K562 (cell line): Measurements from ENCODE around the gene CAMK2G. TPM values are rescaled to one million over a fixed set of nuclear protein-coding genes. Genes with fewer than 3 reads are reported as not detected.

Experiments
- ARID3A ChIP-seq: IDR thresholded peaks from 2 replicates; pipeline ENCODE4 v1.6.1; 2012; ENCODE audit warnings: low read depth, low read length, improper control_type of control experiment, borderline replicate concordance
- CEBPZ ChIP-seq: fragments of 150-350 bp; IDR thresholded peaks from 2 replicates; pipeline ENCODE4 v1.6.1; 2014; ENCODE audit warnings: low read depth, mild to moderate bottlenecking, low read length, borderline replicate concordance
- EP300 ChIP-seq: IDR thresholded peaks from 2 replicates; pipeline ENCODE4 v1.6.1; 2012; ENCODE audit warnings: low read length, improper control_type of control experiment
- KDM4B ChIP-seq, 2 experiments: fragments of 450-650 bp in 1 of 2; sonication (generic) in 1 of 2; IDR thresholded peaks; 2 replicates each; pipeline ENCODE4 v1.6.1; 2016 to 2017; ENCODE audit warnings: borderline replicate concordance in 2 of 2, antibody characterized with exemption in 1 of 2, low read depth in 1 of 2, mild to moderate bottlenecking in 1 of 2
- MAFF ChIP-seq: IDR thresholded peaks from 2 replicates; pipeline ENCODE4 v1.6.1; 2012; ENCODE audit warnings: low read length, improper control_type of control experiment
- RFX5 ChIP-seq: IDR thresholded peaks from 2 replicates; pipeline ENCODE4 v1.6.1; 2011; ENCODE audit warnings: low read depth, mild to moderate bottlenecking, improper control_type of control experiment, low read length
- RUNX1 ChIP-seq: sonication (generic); IDR thresholded peaks from 2 replicates; pipeline ENCODE4 v1.6.1; 2016; ENCODE audit warnings: antibody characterized with exemption, low read depth
- SMAD4 ChIP-seq: fragments of 250-450 bp; sonication (Bioruptor Pico); conservative IDR thresholded peaks from 2 replicates; pipeline ENCODE4 v1.8.0; 2021; ENCODE audit warnings: inconsistent platforms, mild to moderate bottlenecking, moderate library complexity
- SMARCC2 ChIP-seq: fragments of 450-650 bp; IDR thresholded peaks from 2 replicates; pipeline ENCODE4 v1.6.1; 2017; ENCODE audit warnings: antibody characterized with exemption, moderate library complexity, mild to moderate bottlenecking, low read depth
- STAG1 ChIP-seq: sonication (generic); formaldehyde crosslinking; IDR thresholded peaks from 2 replicates; pipeline ENCODE4 v1.5.0; 2020; ENCODE audit warnings: missing genetic modification reagents, borderline replicate concordance
- ZBTB9 ChIP-seq: fragments of 450-650 bp; formaldehyde crosslinking; IDR thresholded peaks from 2 replicates; pipeline ENCODE4 v1.4.0; 2020; ENCODE audit warnings: mild to moderate bottlenecking, moderate library complexity
- ZNF133 ChIP-seq: fragments of 250-450 bp; sonication (Bioruptor Pico); IDR thresholded peaks from 2 replicates; pipeline ENCODE4 v1.4.0; 2020; ENCODE audit warnings: mild to moderate bottlenecking
- ZNF184 ChIP-seq: sonication (generic); formaldehyde crosslinking; IDR thresholded peaks from 2 replicates; pipeline ENCODE4 v1.5.0; 2020; ENCODE audit warnings: missing genetic modification reagents
- polyA plus RNA-seq, 8 experiments: library from polyadenylated mRNA; depleted of rRNA in 4 of 8; stranded (reverse) in 5 of 8; unstranded in 3 of 8; fragments of >200 nt; fragmentation: Nextera tagmentation in 2 of 8; fragmentation: Illumina TruSeq in 1 of 8; extraction: Ambion mirVana in 2 of 8; extraction: Trizol in 1 of 8; gene quantifications; 2 replicates each; pipeline versions ENCODE4 v1.2.1 to v1.2.3, GENCODE V29; 2011 to 2014; ENCODE audit warnings: inconsistent platforms in 1 of 8, missing spikeins in 1 of 8
- total RNA-seq, 7 experiments: library from RNA; depleted of rRNA in 6 of 7; stranded (reverse); fragments of >200 nt in 6 of 7; fragmentation: Illumina TruSeq in 2 of 7; extraction: Trizol in 2 of 7; gene quantifications; 2 replicates each; pipeline versions ENCODE4 v1.2.1 to v1.2.3, GENCODE V29; 2011 to 2021; ENCODE audit warnings: low replicate concordance in 1 of 7
- TF ChIP-seq, protein P1 (sequence below): fragments of 250-450 bp; sonication (Bioruptor Pico); IDR thresholded peaks from 2 replicates; pipeline ENCODE4 v1.4.0; 2020; ENCODE audit warnings: borderline replicate concordance
- TF ChIP-seq, protein P2 (sequence below): sonication (generic); formaldehyde crosslinking; IDR thresholded peaks from 2 replicates; pipeline ENCODE4 v1.8.0; 2022; ENCODE audit warnings: mild to moderate bottlenecking, missing genetic modification reagents
- TF ChIP-seq, protein P3 (sequence below), 2 experiments: fragments of 450-650 bp; conservative IDR thresholded peaks; 2 replicates each; pipeline ENCODE4 v1.6.1; 2017; ENCODE audit warnings: mild to moderate bottlenecking in 2 of 2, moderate library complexity in 2 of 2

CAMK2G gene
- total and polyA plus RNA-seq, 9 of the 15 experiments (the other 6 are each of a cell fraction or from before 2014, with no cell fraction given), result 9.0 to 37.9 (median 32.6) TPM

GRCh38 chr10:73809061-73809818 lies 65.1 kb downstream of the CAMK2G start (continued):
- TF ChIP-seq, protein P1, sequence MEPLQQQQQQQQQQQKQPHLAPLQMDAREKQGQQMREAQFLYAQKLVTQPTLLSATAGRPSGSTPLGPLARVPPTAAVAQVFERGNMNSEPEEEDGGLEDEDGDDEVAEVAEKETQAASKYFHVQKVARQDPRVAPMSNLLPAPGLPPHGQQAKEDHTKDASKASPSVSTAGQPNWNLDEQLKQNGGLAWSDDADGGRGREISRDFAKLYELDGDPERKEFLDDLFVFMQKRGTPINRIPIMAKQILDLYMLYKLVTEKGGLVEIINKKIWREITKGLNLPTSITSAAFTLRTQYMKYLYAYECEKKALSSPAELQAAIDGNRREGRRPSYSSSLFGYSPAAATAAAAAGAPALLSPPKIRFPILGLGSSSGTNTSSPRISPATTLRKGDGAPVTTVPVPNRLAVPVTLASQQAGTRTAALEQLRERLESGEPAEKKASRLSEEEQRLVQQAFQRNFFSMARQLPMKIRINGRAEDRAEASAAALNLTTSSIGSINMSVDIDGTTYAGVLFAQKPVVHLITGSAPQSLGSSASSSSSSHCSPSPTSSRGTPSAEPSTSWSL (CRISPR knock-in tag), result no peak
- TF ChIP-seq, protein P2, sequence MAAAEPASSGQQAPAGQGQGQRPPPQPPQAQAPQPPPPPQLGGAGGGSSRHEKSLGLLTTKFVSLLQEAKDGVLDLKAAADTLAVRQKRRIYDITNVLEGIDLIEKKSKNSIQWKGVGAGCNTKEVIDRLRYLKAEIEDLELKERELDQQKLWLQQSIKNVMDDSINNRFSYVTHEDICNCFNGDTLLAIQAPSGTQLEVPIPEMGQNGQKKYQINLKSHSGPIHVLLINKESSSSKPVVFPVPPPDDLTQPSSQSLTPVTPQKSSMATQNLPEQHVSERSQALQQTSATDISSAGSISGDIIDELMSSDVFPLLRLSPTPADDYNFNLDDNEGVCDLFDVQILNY (CRISPR knock-in tag), result no peak
- TF ChIP-seq RFX5, result no peak
- TF ChIP-seq CEBPZ, result no peak
- no peak for TF ChIP-seq KDM4B (IDR thresholded peaks at IDR 0.05; ENCODE audit: borderline replicate concordance in 2 of 2, low read depth in 1 of 2)
- no peak for TF ChIP-seq SMARCC2
- TF ChIP-seq SMAD4 (CRISPR knock-in tag), result peak; percentile 35
- peak; percentile 24; the same call in 1 of the 2 replicates for TF ChIP-seq ZBTB9 (CRISPR knock-in tag)
- no peak for TF ChIP-seq STAG1 (CRISPR knock-in tag)
- TF ChIP-seq, protein P3, sequence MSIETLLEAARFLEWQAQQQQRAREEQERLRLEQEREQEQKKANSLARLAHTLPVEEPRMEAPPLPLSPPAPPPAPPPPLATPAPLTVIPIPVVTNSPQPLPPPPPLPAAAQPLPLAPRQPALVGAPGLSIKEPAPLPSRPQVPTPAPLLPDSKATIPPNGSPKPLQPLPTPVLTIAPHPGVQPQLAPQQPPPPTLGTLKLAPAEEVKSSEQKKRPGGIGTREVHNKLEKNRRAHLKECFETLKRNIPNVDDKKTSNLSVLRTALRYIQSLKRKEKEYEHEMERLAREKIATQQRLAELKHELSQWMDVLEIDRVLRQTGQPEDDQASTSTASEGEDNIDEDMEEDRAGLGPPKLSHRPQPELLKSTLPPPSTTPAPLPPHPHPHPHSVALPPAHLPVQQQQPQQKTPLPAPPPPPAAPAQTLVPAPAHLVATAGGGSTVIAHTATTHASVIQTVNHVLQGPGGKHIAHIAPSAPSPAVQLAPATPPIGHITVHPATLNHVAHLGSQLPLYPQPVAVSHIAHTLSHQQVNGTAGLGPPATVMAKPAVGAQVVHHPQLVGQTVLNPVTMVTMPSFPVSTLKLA (conservative IDR thresholded peaks at IDR 0.05), result 0 out of 4 replicates have a peak, but pooled peaks of 1 of the 2 experiments have one; percentile 17
- TF ChIP-seq EP300, result peak; percentile 76
- no peak for TF ChIP-seq ARID3A
- no peak for TF ChIP-seq ZNF184 (CRISPR knock-in tag)
- TF ChIP-seq MAFF, result no peak
- no peak for TF ChIP-seq ZNF133 (CRISPR knock-in tag)
- no peak for TF ChIP-seq RUNX1
